ENCODE results near the gene PPP4R3B.

PPP4R3B gene

DNA sequence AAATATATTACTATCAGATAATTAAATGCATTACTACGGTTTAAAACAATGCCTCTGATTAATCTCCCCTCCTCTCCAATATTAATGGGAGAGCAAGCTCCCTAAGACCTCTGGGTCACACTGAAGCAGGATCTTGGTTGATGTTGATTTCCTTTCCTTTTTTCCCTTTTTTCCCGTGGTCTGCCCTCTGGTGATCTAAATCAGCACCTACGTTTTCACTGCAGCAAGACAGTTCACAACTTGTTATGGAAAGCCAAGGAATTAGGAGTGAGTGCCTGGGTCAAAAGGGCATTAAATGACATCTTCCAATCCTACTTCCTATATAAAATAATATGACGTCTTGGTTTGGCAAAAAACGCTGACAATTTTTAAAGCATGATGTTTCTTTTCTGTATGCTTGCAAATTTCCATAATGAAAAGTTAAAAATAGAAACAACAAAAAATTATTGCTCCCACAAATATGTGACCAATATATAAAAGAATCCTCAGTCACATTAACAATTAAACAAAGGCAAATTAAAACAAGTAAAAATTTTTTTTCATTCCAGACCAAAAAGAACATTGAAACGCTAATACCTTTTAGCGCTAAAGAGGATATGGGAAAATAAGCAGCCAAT lies 105.8 kb downstream of the PPP4R3B start:
- no peak overlapping the region for H3K4me3 Mint-ChIP-seq
- no peaks in the 10 kb centered on the region for H3K9me3 Mint-ChIP-seq
- H3K4me1 Mint-ChIP-seq (ENCODE audit: low read depth) = no peaks in the 10 kb centered on the region
- peaks cover 11% of the 10 kb centered on the region for H3K27me3 Mint-ChIP-seq (ENCODE audit: low read depth)
- no peak overlapping the region for H3K27ac Mint-ChIP-seq
- H3K36me3 Mint-ChIP-seq (ENCODE audit: low read depth) = no peaks in the 10 kb centered on the region

DNA sequence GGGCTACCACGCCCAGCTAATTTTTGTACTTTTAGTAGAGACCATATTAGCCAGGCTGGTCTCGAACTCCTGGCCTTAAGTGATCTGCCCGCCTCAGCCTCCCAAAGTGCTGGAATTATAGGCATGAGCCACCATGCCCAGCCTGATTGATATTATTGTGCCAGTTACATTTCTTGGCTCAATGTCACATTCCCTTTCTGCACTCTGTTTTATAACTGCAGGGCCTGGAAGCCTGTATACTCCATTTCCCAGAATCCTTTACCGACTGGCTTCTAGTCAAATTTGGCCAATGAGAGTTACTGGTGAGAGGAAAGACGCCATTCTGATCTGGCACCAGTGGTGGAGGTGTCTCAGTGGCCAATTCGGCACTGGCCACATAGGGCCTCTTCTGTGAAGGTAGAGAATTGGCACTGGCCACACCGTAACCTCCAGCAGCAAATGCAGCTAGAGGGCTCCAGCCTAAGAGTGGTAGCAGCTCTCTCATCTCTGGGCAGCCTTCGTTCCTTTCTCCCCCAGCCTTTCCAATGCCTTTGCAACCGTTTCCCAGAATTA lies 114.8 kb downstream of the PPP4R3B start:
- H3K27me3 Mint-ChIP-seq (ENCODE audit: low read depth) = no peaks in the 10 kb centered on the region
- H3K36me3 Mint-ChIP-seq (ENCODE audit: low read depth) = no peaks in the 10 kb centered on the region
- H3K27ac Mint-ChIP-seq = no peak overlapping the region
- no peaks in the 10 kb centered on the region for H3K9me3 Mint-ChIP-seq
- H3K4me3 Mint-ChIP-seq = no peak overlapping the region
- H3K4me1 Mint-ChIP-seq (ENCODE audit: low read depth) = no peaks in the 10 kb centered on the region

DNA sequence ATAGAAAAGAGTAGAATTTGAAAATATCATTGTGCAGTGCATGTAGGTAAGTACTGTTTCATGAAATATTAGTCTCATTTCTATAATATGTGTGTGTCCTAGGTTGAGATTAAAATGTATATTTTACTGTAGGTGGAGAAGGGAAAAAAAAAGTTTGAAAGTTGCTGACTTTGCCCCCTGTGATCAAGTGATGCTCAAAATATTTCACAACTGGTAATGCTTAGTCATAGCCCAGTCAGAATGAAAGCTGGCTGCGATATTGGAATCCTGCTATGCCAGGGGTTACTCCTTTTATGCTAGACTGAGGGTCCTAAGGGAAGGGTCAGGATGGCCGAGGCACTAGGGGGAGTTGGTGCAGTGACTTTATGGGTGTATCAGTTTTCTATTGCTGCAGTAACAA lies 117.4 kb downstream of the PPP4R3B start:
- Mint-ChIP-seq H3K4me1 (ENCODE audit: low read depth) (no peaks in the 10 kb centered on the region), H3K27me3 (ENCODE audit: low read depth) (no peaks in the 10 kb centered on the region), H3K9me3 (no peaks in the 10 kb centered on the region), H3K27ac (no peak overlapping the region), H3K4me3 (no peak overlapping the region), H3K36me3 (ENCODE audit: low read depth) (no peaks in the 10 kb centered on the region)

DNA sequence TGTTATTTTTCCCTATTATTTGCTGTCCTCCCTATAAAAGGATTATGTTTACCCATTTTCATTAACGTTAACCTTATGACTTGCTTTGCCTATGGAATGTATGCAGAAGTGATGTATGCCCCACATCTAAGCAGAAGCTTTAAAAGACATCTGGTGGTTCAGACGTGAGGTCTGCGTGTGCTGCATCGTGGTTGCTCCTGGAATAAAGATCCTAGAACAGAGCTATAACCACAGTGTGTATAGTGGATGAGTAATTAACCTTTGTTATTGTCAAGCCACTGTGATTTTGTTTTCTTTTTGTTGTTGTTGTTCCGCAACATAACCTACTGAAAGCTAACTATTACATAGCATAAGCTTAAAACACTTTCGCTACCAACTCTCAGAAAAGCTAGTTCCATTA lies 118.8 kb downstream of the PPP4R3B start:
- H3K4me3 Mint-ChIP-seq = no peak overlapping the region

More for the DNA sequence above, 118.8 kb downstream of the PPP4R3B start:
- Mint-ChIP-seq H3K9me3 (no peaks in the 10 kb centered on the region), H3K4me1 (ENCODE audit: low read depth) (no peaks in the 10 kb centered on the region), H3K36me3 (ENCODE audit: low read depth) (no peaks in the 10 kb centered on the region), H3K27ac (no peak overlapping the region), H3K27me3 (ENCODE audit: low read depth) (no peaks in the 10 kb centered on the region)
